NCI-H460 (cell line): ENCODE data around the gene MSTO1. TPM values are rescaled to one million over a fixed set of nuclear protein-coding genes. Genes with fewer than 3 reads are reported as not detected.
"Not testable (repeated sequence)": the region's sequence is repeated elsewhere in the genome, so short reads cannot be mapped to it uniquely, and the experiment has no call there.

Experiments
- DNase-seq: peaks from one replicate; pipeline ENCODE4 v3.0.0-alpha.2; 2016; ENCODE audit warnings: low read depth; ENCODE audit errors: extremely low read depth
- total RNA-seq: library from RNA; depleted of rRNA; stranded (reverse); fragments of >200 nt; shearing (Covaris generic); gene quantifications from 2 replicates; pipeline ENCODE4 v1.2.3, GENCODE V29; 2014

The MSTO1 gene
- total RNA-seq, 1 experiment from 2014 or later = 29.2 TPM

DNA sequence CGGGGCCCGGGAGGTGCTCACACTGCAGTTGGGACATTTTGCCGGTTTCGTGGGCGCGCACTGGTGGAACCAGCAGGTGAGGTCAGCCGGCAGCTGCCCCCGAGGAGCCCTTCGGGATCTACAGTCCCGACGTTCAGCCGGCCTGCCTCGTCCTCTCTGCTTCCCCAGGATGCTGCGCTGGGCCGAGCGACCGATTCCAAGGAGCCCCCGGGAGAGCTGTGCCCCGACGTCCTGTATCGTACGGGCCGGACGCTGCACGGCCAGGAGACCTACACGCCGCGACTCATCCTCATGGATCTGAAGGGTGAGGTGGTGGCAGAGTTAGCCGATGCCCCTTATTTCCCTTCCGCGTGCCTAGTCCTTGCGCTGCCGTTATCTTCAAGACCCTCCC is 234 bp downstream of the MSTO1 start:
- not testable (repeated sequence) for DNase-seq

DNA sequence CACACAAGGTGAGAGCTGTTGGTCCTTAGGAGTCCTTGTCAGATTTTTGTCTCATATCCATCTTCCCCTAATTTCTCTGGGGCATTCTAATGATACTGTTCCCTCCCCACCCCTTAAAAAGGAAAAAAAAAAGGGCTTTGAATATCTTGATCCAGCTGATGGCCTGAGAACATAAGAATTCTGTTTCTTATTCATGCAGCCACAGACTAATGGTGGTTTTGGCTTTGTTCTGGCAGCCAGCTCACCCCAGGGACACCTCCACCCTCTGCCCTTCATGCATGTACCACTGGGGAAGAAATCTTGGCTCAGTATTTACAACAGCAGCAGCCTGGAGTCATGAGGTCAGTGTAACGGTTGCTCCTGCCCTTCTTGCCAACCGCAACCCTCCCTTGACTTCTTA is 3.2 kb downstream of the MSTO1 start:
- DNase-seq = not testable (repeated sequence)

DNA sequence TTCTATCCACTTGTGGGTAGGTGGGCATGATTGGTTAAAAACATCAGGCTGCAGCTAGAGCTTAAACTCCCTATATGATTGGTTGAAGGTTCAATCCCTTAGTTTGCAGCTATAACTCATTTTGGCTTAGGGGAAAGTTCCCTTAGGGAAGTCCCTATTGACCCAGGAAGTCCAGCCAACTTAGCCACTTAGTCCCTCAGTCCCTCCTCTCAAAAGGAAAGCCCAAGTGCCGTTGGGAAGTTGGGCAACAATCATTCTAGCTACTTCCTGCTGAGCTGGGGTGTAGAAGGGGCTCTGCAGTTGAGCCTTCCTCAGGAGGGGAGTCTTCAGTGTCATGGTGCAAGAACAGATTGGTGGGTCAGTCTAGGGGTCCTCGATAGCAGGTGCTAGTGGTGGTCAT is 12.2 kb downstream of the MSTO1 start:
- DNase-seq = no peak

DNA sequence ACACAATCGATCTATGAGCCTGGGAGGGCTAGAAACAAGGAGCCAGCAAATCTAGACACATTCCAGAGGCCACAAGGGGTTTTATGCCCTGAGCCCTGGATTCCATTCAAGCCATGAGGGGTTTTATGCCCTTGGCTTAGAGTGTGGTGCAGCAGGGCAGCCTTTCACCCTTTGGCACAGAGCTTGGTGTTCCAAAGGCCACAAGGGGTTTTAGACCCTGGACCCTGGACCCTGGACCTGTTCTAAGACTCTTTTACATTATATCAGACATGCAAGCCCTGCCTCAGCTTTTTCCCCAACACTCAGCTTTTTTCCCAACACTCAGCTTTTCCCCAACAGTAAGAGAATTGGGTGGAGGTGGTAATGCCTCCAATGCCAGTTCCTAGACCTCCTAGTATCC is 13.3 kb downstream of the MSTO1 start:
- DNase-seq = no peak

DNA sequence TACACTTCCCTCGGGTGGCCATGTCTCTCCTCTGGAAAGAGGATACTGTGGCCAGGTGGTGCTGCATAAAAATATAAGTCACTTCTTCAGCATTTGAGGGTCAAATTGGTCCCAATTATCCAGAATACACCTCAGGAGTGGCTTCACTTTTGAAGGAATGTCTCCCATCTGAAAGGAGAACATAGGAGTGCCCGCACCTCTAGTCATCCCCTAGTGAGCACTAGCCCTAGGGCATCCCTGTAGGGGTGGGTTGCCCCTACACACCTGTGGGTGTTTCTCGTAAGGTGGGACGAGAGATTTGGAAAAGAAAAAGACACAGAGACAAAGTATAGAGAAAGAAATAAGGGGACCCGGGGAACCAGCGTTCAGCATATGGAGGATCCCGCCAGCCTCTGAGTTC is 16.4 kb downstream of the MSTO1 start:
- DNase-seq = not testable (repeated sequence)

DNA sequence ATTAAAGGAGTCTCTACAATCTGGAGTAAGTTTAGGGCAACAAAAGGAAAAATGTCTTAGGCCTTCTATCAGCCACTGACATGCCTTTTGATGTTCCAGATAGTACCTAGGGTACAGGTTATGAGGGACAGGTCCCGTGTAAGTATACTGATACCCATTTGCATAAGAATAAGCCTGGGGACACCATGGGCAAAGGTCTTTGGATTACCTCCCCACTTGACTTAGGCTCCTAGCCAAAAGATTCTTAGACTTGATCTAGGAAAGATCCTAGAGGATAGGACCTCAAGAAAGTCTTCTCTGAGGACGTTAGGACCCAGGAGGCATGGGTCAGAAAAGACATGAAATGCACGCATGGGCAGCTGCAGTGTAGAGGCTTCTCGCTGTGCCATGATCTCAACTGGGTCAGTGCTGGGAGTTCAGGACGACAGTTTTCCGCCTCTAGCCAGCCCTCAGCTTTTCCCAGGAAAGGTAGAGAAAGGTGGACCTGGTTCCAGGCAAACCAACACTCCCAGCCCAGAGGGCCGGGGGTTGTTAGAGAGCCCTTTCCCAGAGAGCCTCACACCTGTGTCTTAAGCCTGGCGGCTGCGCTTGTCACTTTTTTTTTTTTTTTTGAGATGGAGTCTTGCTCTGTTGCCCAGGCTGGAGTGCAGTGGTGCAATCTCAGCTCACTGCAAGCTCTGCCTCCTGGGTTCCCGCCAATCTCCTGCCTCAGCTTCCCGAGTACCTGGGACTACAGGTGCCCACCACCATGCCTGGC is 26.6 kb downstream of the MSTO1 start:
- no peak for DNase-seq

DNA sequence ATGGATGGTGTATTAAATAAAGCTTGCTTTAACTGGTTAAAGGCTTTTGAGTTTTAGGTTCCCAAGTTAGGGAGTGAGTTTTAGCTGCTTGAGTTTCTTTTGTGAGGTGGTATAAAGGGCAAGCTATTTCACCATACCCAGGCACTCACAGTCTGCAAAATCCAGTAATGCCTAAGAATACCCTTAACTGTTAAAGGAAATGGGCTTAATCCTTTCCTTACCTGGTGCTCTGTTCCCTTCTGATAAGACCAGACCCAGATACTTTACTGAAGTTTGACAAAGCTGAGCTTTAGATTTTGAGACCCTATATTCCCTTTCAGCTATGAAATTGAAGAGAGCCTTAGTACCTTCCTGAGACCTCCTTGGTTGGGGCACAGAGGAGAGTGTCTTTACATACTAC is 30.3 kb downstream of the MSTO1 start:
- DNase-seq = no peak

DNA sequence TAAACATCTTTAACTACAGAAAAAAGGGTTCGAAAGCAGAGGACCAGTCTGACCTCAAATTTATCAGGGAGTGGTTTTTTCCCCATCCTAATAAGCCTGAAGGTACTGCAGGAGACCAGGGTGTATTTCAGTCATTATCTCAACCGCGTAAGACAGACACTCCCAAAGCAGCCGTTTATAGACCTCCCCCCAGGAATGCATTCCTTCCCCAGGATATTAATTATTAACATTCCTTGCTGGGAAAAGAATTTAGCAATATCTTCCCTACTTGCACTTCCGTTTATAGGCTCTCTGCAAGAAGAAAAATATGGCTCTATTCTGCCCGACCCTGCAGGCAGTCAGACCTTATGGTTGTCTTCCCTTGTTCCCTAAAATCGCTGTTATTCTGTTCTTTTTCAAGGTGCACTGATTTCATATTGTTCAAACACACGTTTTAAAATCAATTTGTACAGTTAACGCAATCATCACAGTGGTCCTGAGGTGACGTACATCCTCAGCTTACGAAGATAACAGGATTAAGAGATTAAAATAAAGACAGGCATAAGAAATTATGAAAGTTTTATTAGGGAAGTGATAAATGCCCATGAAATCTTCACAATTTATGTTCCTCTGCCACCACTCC is 32.7 kb downstream of the MSTO1 start:
- DNase-seq = not testable (repeated sequence)

DNA sequence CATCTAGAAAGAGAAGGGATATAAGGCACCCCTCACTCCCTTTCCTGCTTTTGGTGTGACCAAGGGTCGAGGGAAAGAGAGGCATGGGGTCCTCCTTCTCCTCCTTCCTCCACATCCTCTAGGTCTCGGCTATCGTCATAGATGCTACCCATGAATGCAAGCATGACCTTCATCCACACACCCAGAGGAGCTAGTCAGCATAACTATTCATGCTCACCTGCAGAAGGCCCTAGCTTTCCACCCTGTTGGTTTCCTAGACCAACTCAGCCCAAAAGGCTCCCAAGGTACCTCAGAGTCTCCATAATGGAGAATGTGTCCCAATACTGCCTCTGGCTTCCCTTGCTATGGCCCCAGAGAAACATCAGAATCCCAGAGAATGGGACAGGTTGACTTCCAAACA is 33.2 kb downstream of the MSTO1 start:
- DNase-seq = no peak

DNA sequence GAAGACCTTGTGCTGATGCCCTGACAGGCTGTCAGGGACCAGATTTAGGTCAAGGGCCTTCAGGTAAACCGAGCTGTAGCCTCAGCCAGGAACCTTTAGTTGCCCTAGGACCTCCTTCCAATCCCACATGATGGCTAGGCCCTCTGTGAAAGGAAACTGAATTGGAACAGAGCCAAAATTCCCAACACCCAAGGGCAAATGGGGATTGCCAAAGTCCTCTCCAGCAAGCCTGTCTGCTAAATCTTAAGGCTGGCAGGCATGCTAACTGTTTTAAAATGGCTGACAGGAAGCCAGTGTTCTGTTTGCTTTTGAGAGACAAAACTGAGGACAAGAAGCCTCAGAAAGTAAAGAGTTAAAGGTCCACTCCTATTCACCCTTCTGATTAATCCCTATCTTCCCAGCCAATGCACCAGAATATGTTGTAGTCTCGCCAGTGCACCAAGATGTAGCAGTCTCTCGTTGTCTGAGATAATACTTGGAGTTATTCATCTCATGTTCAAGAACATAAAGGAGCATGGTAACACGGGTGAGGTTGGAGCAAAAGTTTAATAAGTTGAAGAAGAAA is 35.1 kb downstream of the MSTO1 start:
- no peak for DNase-seq

DNA sequence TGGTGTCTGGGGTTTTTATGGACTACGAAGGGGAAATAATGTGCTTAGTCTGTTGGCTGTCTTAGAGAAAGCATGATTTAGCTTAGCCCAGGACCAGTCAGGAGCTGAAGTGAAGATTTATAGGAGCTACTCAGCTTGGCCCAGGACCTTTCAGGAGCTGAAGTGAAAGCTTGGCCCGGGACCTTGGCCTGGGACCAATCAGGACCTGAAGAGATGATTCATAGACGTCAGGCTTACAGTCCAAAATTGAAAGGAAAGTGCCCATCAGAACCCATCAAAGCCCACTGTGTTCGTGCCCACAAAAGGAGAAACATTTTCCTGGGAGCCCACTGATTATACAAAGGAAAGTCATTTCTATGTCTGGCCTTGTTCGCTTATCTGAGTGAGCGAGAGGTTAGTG is 35.6 kb downstream of the MSTO1 start:
- DNase-seq = no peak

DNA sequence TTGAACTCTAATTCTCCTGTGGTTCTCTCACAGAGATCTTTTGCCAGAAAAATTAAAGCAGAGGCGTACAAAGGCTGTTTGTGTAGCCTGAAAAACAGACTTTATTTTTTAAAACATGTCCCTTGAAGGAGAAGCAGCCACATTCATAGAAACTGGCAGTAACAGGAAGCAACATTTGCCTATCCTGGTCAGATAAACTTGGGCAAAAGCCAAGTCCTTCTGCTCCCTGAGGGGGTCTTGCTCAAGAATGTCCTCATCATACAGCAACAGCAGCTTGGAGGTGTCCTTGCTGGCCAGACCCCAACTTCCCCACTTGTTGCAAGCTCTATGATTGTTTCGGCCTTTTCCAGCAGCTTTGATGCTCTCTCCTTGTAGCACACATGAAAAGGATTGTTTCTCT is 36.3 kb downstream of the MSTO1 start:
- no peak for DNase-seq

DNA sequence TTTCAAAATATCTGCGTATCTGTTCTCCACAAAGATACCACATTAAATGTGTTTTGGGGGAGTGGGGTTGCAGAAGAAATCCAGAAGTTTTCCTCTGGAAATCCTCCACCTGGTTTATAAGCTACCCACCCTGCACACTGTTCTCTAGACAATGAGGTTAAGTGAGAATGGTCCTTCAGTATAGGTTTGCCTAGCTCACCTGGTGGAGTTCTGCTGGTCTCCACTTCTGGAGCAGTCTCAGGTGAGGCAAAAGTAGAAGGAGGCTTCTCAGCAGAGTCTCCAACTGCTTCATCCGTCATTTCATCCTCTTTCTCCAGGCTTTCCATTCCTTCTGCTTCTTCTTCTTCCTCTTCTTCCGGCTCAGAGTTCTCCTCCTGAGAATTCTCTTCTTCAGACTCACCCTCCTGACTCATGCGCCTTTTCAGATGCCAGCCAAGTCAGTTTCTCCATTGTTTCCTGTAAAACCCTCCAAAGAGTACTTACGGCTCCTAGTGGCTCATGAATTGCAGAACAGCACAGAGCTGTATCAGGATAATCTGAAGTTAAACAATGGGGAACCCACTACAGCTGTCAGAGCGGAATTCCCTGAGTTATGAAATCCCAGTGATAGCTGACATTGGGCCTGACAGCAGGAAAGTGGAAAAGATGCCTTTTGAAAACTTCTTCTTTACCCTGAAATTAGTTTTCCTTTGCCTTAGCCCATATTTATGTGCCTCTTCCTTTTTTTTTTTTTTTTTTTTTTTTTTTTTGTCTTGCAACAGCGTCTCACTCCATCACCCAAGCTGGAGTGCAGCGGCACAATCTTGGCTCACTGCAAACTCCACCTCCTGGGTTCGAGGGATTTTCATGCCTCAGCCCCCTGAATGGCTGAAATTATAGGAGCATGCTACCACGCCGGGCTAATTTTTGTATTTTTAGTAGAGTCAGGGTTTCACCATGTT is 38.5 kb downstream of the MSTO1 start:
- peak; percentile 91 for DNase-seq

DNA sequence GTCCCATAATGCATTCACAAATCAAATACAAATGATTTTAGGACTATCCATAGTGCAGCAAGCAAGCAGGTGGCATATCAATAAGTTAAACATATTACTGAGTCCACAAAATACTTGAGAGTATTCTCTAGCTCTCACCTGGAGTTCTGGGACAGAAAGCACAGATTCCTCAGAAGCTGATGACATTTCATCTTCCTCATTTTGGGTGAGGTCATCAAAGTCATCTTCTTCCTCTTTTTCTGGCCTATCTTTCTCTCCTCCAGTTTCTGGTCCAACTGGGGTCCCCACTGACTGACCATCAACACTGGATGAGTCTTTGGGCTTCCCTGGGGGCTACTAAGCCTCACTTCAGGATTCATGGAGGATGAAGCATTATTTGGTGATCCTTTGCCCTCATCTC is 39.7 kb downstream of the MSTO1 start:
- no peak for DNase-seq

DNA sequence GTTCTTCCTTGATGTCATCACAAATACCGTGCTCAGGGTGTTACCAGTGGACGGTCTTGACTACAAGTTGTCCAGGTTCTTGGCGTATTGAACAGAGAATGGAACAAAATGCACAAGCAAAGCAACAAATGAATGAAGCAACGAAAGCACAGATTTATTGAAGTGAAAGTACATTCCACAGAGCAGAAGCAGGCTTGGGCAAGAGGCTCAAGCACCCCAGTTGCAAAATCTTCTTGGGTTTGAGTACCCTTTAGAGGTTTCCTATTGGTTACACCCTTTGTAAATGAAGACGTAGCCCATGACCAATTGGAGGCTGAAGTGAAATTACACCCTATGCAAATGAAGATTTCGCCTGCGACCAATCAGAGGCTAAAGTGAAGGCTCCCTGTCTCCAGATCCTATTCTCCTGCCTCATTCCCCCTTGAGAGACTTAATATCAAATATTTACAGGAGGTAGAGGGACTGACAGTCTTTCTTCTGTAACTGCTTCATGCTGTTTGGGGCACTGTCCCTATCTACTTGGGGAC is 40.3 kb downstream of the MSTO1 start:
- peak; percentile 98 for DNase-seq

DNA sequence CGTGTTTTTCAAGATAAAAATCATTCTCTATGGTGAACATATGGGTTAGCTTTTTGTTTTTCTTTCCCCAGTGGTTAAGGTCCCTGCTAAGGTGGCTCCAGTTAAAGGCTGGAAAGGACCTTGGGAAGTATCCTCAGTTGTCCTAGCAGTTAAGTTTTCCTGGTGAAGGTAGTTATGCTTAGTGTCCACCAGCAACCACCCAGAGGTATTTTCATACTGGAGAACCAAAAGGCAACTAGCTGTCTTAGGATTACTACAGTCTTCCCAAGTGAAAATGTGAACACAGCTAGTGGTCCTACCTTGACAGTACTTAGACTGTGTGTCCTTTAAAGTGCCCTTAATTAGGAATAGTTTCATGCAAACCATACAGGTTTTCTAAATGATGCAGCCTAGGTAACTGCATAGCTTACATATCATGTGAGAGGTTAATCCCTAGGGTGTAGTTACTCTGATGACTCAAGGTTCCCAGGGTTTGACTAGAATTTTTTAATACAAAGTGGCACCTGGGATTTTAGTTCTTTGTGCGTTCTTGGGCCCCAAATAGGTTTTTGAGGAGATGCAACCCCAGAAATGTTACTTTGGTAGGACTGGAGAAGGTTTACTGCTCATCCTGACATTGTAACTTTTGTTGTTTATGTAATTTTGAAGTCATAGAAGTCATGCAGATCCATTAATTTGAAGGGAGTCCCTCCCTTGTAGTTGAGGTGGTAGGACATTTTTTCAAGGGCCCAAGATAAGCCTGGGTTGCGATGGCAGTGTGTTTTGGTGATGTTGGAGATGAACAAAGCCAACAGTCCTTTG is 42.0 kb downstream of the MSTO1 start:
- no peak for DNase-seq

DNA sequence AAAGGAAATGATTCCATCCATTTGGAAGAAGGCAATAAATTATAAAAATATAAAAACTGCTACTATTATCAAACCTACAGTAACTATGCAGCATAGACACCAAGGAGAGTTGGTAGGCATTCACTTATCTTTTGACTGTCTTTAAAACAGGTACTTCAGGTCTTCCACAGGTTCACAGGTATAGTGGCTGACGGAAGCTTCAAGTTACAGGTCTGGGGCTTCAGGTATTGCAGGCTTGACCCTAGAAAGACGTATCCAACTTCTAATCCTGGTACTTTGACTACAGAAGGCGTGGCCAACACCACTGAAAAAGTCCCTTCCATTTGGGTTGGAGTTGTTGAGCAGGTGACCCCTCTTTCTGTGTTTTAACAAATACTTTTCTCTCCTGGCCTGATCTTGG is 42.9 kb downstream of the MSTO1 start:
- no peak for DNase-seq

DNA sequence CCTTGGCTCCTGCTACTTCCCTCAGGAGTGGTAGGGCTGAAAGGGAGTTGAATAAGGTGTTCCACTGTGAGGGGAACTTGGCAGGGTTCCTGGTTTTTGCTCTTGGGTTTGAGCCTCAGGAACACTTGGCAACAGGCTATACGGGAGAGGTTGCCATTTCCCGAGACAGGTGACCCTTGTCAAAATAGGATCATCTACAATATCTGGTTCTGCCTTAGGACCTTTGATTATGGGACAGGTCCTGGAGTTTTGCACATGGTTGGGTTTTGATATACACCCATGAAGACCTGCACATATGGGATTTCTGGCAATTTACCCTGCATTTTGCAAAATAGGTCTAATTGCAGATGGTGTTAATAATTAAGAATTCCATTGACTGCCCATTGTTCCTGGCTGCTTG is 47.4 kb downstream of the MSTO1 start:
- DNase-seq = no peak

DNA sequence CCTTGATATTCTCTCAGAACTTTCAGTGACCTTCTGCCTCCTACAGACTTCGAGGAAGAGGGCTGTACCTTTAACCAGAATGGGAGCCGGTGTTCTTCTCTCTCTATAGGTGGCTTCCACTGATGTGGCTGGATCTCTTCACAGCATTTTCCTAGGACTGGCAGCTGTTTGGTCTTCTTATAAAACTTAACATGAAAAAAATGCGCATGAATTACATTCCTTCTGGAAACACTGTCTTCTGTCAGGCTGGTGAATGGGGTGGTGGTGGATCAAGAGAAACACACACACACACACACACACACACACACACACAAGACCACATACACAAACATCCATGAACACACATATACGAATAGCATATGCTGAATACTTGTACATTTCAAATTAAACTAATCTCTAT is 51.2 kb downstream of the MSTO1 start:
- DNase-seq = not testable (repeated sequence)
